OCI-LY7 (cell line): ENCODE measurements around the gene DUSP6. TPM values are rescaled to one million over a fixed set of nuclear protein-coding genes. Genes with fewer than 3 reads are reported as not detected.
"Not testable (repeated sequence)": the region's sequence is repeated elsewhere in the genome, so short reads cannot be mapped to it uniquely, and the experiment has no call there.

Source experiments
- BruUV-seq: library from RNA; stranded (reverse); fragments of 400-500 nt; replicated peaks from 2 replicates; lab custom pipeline; 2021; lab: Mats Ljungman, UMichigan
- CTCF ChIA-PET: fragments of 300-600 bp; sonication (Branson Sonifier 250); formaldehyde crosslinking; loops from one replicate; lab custom pipeline; 2022; ENCODE audit warnings: antibody characterized with exemption; ENCODE audit not compliant: unreplicated experiment; lab: Charles Lee
- POLR2A ChIA-PET: fragments of 300-600 bp; sonication (Branson Sonifier 250); formaldehyde crosslinking; loops from one replicate; lab custom pipeline; 2022; ENCODE audit warnings: antibody characterized with exemption; lab: Charles Lee
- DNase-seq: peaks from one replicate; pipeline ENCODE4 v3.0.0-alpha.2; 2015; ENCODE audit warnings: low spot score
- H2AFZ ChIP-seq: fragments of 200-600 bp; sonication (generic), shearing (Covaris generic); 2 replicates; pipeline ENCODE4 v1.6.1; 2014; ENCODE audit warnings: mild to moderate bottlenecking, antibody characterized with exemption, low read length, moderate library complexity
- H3K27ac ChIP-seq: fragments of 200-600 bp; sonication (generic); 2 replicates; pipeline ENCODE4 v1.5.1; 2014; ENCODE audit warnings: mixed run types, low read depth, mild to moderate bottlenecking, moderate library complexity, low read length, inconsistent platforms; ENCODE audit not compliant: poor library complexity, severe bottlenecking
- H3K36me3 ChIP-seq: fragments of 200-600 bp; sonication (generic); 2 replicates; pipeline ENCODE4 v1.6.1; 2014; ENCODE audit warnings: mild to moderate bottlenecking, antibody characterized with exemption, low read length, moderate library complexity, mixed read lengths; ENCODE audit not compliant: insufficient read depth
- H3K4me1 ChIP-seq: fragments of 200-600 bp; sonication (generic); 2 replicates; pipeline ENCODE4 v1.5.1; 2014; ENCODE audit warnings: mild to moderate bottlenecking, low read length; ENCODE audit not compliant: insufficient read depth, poor library complexity, severe bottlenecking
- H3K4me2 ChIP-seq: fragments of 200-600 bp; sonication (generic); 2 replicates; pipeline ENCODE4 v1.6.1; 2014; ENCODE audit warnings: mild to moderate bottlenecking, low read length
- H3K4me3 ChIP-seq: fragments of 200-600 bp; sonication (generic); 2 replicates; pipeline ENCODE4 v1.5.1; 2014; ENCODE audit warnings: mild to moderate bottlenecking, low read depth, low read length; ENCODE audit not compliant: poor library complexity, severe bottlenecking
- H3K79me2 ChIP-seq: fragments of 200-600 bp; sonication (generic); 2 replicates; pipeline ENCODE4 v1.6.1; 2016; ENCODE audit warnings: low read depth, mild to moderate bottlenecking, low read length, moderate library complexity, mixed read lengths; ENCODE audit not compliant: insufficient read depth
- H3K9me2 ChIP-seq: fragments of 200-600 bp; sonication (generic); 2 replicates; pipeline ENCODE4 v1.6.1; 2016; ENCODE audit warnings: mild to moderate bottlenecking, low read length, mixed read lengths; ENCODE audit not compliant: insufficient read depth
- H3K9me3 ChIP-seq: fragments of 200-600 bp; sonication (generic); 2 replicates; pipeline ENCODE4 v1.6.1; 2014; ENCODE audit warnings: mild to moderate bottlenecking, mixed run types, low read length, mixed read lengths
- H4K20me1 ChIP-seq: fragments of 200-600 bp; sonication (generic); 2 replicates; pipeline ENCODE4 v1.6.1; 2014; ENCODE audit warnings: mild to moderate bottlenecking, antibody characterized with exemption, low read length, moderate library complexity, mixed read lengths; ENCODE audit not compliant: insufficient read depth
- CTCF ChIP-seq: fragments of 200-600 bp; sonication (generic); conservative IDR thresholded peaks from 2 replicates; pipeline ENCODE4 v1.5.1; 2014; ENCODE audit warnings: mild to moderate bottlenecking, antibody characterized with exemption, low read length, moderate library complexity, mixed read lengths
- EZH2phosphoT487 ChIP-seq: fragments of 200-600 bp; sonication (generic); IDR thresholded peaks from 2 replicates; pipeline ENCODE4 v1.6.1; 2018; ENCODE audit warnings: low read depth, borderline replicate concordance, mild to moderate bottlenecking, mixed run types, antibody characterized with exemption, low read length, moderate library complexity, mixed read lengths
- intact Hi-C: fragments of 100-400 bp; cut with micrococcal nuclease; formaldehyde crosslinking; loops from one replicate; pipeline ENCODE4 v1.10.0; 2022; ENCODE audit not compliant: unreplicated experiment
- total RNA-seq, 2 experiments: library from RNA; depleted of rRNA in 1 of 2; stranded (reverse); fragments of >200 nt in 1 of 2; shearing (Covaris generic) in 1 of 2; gene quantifications; 2 replicates each; pipeline ENCODE4 v1.2.3, GENCODE V29; 2014 to 2022

The DUSP6 gene
- total RNA-seq, 2 experiments from 2014 or later = 0.47 to 2.2 TPM

GRCh38 chr12:89343127-89343526 is 9.2 kb downstream of the DUSP6 start:
- CTCF ChIA-PET = no interaction called here
- Histone ChIP-seq H3K4me1 (peaks cover 31% of the 10 kb centered on the region), H4K20me1 (no peaks in the 10 kb centered on the region), H3K79me2 (no peaks in the 10 kb centered on the region), H3K36me3 (no peaks in the 10 kb centered on the region), H3K4me3 (no peak overlapping the region), H3K27ac (no peak overlapping the region), H3K9me3 (no peaks in the 10 kb centered on the region), H3K9me2 (no peaks in the 10 kb centered on the region), H2AFZ (no peak overlapping the region), H3K4me2 (no peak overlapping the region)
- no peak for TF ChIP-seq CTCF
- no TSS peak for BruUV-seq
- POLR2A ChIA-PET = no interaction called here
- intact Hi-C loops = no loop called here
- DNase-seq = no peak

GRCh38 chr12:89340861-89341260 is 11.4 kb downstream of the DUSP6 start:
- no peaks in the 10 kb centered on the region for H4K20me1 ChIP-seq

GRCh38 chr12:89339526-89339925 is 12.8 kb downstream of the DUSP6 start:
- Histone ChIP-seq H3K4me2 (no peak overlapping the region), H3K79me2 (no peaks in the 10 kb centered on the region), H3K36me3 (no peaks in the 10 kb centered on the region), H3K4me1 (peaks cover under 1% of the 10 kb centered on the region), H2AFZ (no peak overlapping the region), H4K20me1 (no peaks in the 10 kb centered on the region), H3K27ac (no peak overlapping the region), H3K9me3 (no peaks in the 10 kb centered on the region), H3K9me2 (no peaks in the 10 kb centered on the region), H3K4me3 (no peak overlapping the region)
- no peak for TF ChIP-seq EZH2phosphoT487
- no peak for TF ChIP-seq CTCF
- BruUV-seq = no TSS peak
- POLR2A ChIA-PET = no interaction called here
- intact Hi-C loops = no loop called here
- CTCF ChIA-PET = no interaction called here
- no peak for DNase-seq

More at GRCh38 chr12:89340861-89341260, 11.4 kb downstream of the DUSP6 start:
- no peaks in the 10 kb centered on the region for H3K9me3 ChIP-seq
- no peaks in the 10 kb centered on the region for H3K36me3 ChIP-seq
- H3K27ac ChIP-seq = no peak overlapping the region
- no peak overlapping the region for H2AFZ ChIP-seq
- ChIA-PET POLR2A (interaction anchor here (0.5 kb wide), 1 partner anchor 26 kb away, joined by 3 read pairs; no protein-coding TSS in a partner anchor), CTCF (no interaction called here)
- H3K4me1 ChIP-seq = peaks cover 13% of the 10 kb centered on the region
- intact Hi-C loops = no loop called here
- no peak for DNase-seq
- no peak overlapping the region for H3K4me3 ChIP-seq
- no peak for TF ChIP-seq EZH2phosphoT487
- no peak for TF ChIP-seq CTCF
- no TSS peak for BruUV-seq
- H3K79me2 ChIP-seq = no peaks in the 10 kb centered on the region
- H3K4me2 ChIP-seq = no peak overlapping the region
- H3K9me2 ChIP-seq = no peaks in the 10 kb centered on the region

- BruUV-seq, H2AFZ ChIP-seq, H3K4me2 ChIP-seq, H3K9me3 ChIP-seq, H3K4me3 ChIP-seq, H3K4me1 ChIP-seq, H4K20me1 ChIP-seq, H3K9me2 ChIP-seq, DNase-seq, intact Hi-C loops, H3K27ac ChIP-seq, CTCF ChIA-PET, H3K79me2 ChIP-seq, H3K36me3 ChIP-seq: not testable (repeated sequence)
- POLR2A ChIA-PET = interaction anchor here (0.6 to 0.9 kb wide), 3 partner anchors 9 to 69 kb away, joined by 3 to 4 read pairs (median 3); no protein-coding TSS in a partner anchor
These were observed 15.2 kb downstream of the DUSP6 start for GRCh38 chr12:89337136-89337535.
